Epithelial cell of proximal tubule (primary cell): ENCODE data around the gene ZNF362. TPM values are rescaled to one million over a fixed set of nuclear protein-coding genes. Genes with fewer than 3 reads are reported as not detected.

Experiments used
- DNase-seq: peaks from one replicate; pipeline ENCODE4 v3.0.0-alpha.2; 2011; ENCODE audit warnings: low read depth
- H3K4me3 ChIP-seq: 2 replicates; pipeline ENCODE4 v1.5.1; 2011; ENCODE audit warnings: low read depth, mild to moderate bottlenecking, low read length
- CTCF ChIP-seq: conservative IDR thresholded peaks from 2 replicates; pipeline ENCODE4 v1.5.1; 2012; ENCODE audit warnings: low read depth, mild to moderate bottlenecking, low read length
- total RNA-seq: library from RNA; depleted of rRNA; stranded (reverse); fragments of >200 nt; gene quantifications from 2 replicates; pipeline ENCODE4 v1.2.3, GENCODE V29; 2015

Gene ZNF362
- total RNA-seq, 1 donor from 2014 or later = 17.6 TPM

GRCh38 chr1:33314416-33314815 is 58.1 kb downstream of the ZNF362 start:
- no peak overlapping the region for H3K4me3 ChIP-seq
- no peak for TF ChIP-seq CTCF

GRCh38 chr1:33316601-33317000 is 60.3 kb downstream of the ZNF362 start:
- DNase-seq = no peak
- H3K4me3 ChIP-seq = no peak overlapping the region
- no peak for TF ChIP-seq CTCF

More at GRCh38 chr1:33314416-33314815, 58.1 kb downstream of the ZNF362 start:
- DNase-seq = no peak

DNA sequence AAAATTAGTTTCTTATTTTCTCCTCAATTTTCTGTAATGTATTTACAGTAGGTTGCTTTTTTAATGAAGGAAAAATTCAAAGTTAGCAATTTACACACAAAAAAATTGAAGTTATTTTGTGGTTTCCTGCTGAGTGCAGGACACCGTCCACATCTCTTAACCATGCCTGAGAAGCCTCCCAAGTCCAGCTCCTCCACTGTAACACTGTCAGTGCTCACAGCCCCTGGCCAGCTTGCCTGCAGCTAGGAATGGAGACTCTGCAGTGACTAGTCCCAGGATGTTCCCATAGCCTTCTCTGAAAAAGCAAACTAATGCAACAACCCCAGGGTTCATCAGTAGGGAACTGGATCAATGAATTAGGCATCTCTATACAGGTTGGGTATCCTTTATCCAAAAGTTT is 61.1 kb downstream of the ZNF362 start:
- TF ChIP-seq CTCF = no peak
- no peak for DNase-seq
- H3K4me3 ChIP-seq = no peak overlapping the region

- no peak for DNase-seq
- TF ChIP-seq CTCF = no peak
- H3K4me3 ChIP-seq = no peak overlapping the region
Measured at GRCh38 chr1:33317946-33318345, 61.7 kb downstream of the ZNF362 start.

DNA sequence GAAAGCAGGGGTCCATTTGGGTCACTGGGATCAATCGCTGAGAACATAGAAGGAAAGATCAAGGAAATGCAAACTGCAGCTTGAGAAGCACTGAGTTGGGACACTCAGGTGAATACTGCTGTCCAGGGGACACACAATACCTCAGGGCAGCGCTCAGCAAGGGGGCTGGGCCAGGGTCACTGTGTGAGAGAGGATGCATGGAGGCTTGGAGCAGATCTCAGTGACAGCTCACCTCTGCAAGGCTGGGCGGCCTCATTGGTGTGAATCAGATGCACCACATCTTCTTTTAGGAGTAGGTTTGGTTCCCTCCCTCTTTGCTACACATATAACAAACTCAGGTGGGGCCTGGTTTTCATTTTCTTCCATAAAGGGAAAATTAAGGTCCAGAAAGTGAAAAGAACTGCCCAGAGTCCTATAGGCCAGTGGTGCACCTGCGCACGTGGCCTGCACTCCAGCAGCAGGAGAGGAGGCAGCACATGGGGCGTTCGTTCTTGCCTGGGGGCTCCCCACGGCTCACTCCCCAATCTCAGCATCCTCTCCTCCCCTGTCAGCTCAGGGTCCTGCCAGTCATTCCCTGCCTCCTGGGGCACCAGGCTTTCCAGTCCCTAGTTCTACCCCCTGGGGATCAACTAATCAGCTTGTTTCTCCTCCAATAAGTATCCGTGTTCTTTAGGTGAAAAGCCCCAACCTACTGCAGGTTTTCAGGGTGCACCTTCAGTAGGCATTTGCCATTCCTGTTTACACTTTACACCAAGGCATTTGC is 63.1 kb downstream of the ZNF362 start:
- DNase-seq = no peak
- H3K4me3 ChIP-seq = no peak overlapping the region
- no peak for TF ChIP-seq CTCF

DNA sequence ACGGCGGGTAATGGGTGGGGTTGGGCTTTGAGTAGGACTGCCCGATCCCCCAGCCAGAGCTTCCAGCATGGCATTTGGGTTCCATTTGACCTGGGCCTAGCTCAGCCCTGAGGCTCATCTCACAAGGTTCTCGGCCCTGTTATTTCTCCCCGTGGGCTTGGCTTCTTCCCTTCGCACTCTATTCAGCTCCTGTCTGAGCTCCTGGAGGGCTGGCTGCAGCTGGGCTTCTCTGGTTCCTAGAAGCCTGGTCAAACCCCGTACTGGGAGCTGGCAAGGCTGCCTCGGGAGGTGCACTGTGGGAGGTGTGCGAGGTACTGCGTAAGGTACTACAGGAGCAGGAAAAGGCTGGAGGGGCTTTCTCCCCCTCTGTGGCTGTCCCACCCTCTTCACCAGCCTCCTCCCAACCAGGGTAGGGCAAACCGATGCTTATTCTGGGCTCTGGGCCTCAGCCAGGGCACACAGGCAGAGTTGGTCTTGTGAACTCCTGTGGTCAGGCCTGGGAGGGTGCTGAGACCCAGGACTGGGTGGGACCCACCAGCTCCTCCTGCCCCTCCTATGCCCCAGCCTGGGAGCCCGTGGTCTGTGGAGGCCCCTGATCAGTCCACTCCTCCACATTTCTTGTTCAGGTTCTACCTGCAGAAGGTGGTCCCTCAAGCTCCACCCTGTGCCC is 63.8 kb downstream of the ZNF362 start:
- TF ChIP-seq CTCF = no peak
- H3K4me3 ChIP-seq = no peak overlapping the region
- no peak for DNase-seq
